OCI-LY3 (cell line): ENCODE results near the gene TPRG1.

Source experiments
- H2AFZ ChIP-seq: fragments of 200-600, 300-600 bp; shearing (Covaris generic); 2 replicates; pipeline ENCODE4 v1.6.0; 2014; ENCODE audit warnings: antibody characterized with exemption, low read depth, low read length
- H3K27ac ChIP-seq: fragments of 200-600, 300-600 bp; sonication (generic); 2 replicates; pipeline ENCODE4 v1.5.1; 2014; ENCODE audit warnings: mild to moderate bottlenecking, low read length, moderate library complexity, mixed read lengths
- H3K27me3 ChIP-seq: fragments of 200-600, 300-600 bp; sonication (generic); 2 replicates; pipeline ENCODE4 v1.6.1; 2014; ENCODE audit warnings: low read depth, low read length, mixed read lengths
- H3K36me3 ChIP-seq: fragments of 200-600, 300-600 bp; sonication (generic); replicated peaks from 2 replicates; pipeline ENCODE3; 2014; ENCODE audit warnings: low read depth, low read length, mixed read lengths
- H3K4me1 ChIP-seq: fragments of 300-600, 200-600 bp; sonication (generic); 2 replicates; pipeline ENCODE4 v1.6.1; 2014; ENCODE audit warnings: low read length, mixed read lengths
- H3K4me2 ChIP-seq: fragments of 200-600, 300-600 bp; sonication (generic); 2 replicates; pipeline ENCODE4 v1.6.1; 2014; ENCODE audit warnings: low read length, mixed read lengths
- H3K4me3 ChIP-seq: fragments of 300-600, 200-600 bp; sonication (generic); 2 replicates; pipeline ENCODE4 v1.5.1; 2014; ENCODE audit warnings: antibody characterized with exemption, mild to moderate bottlenecking, low read length, moderate library complexity
- H3K79me2 ChIP-seq: fragments of 300-600, 200-600 bp; shearing (Covaris generic); 2 replicates; pipeline ENCODE4 v1.6.1; 2014; ENCODE audit warnings: mild to moderate bottlenecking, low read length, mixed read lengths
- H3K9ac ChIP-seq: fragments of 300-600, 200-600 bp; shearing (Covaris generic); 2 replicates; pipeline ENCODE4 v1.6.0; 2014; ENCODE audit warnings: mild to moderate bottlenecking, low read length, moderate library complexity
- H3K9me3 ChIP-seq: fragments of 200-600, 300-600 bp; shearing (Covaris generic); 2 replicates; pipeline ENCODE4 v1.6.1; 2014; ENCODE audit warnings: low read length, mixed read lengths; ENCODE audit not compliant: insufficient read depth
- H4K20me1 ChIP-seq: fragments of 200-600, 300-600 bp; sonication (generic); 2 replicates; pipeline ENCODE4 v1.6.1; 2016; ENCODE audit warnings: low read length, mixed read lengths; ENCODE audit not compliant: insufficient read depth
- CTCF ChIP-seq: fragments of 200-600, 300-600 bp; sonication (generic); IDR thresholded peaks from 2 replicates; pipeline ENCODE4 v1.5.1; 2014; ENCODE audit warnings: antibody characterized with exemption, low read length, low read depth
- EZH2phosphoT487 ChIP-seq: fragments of 200-600 bp; shearing (Covaris generic); IDR thresholded peaks from 2 replicates; pipeline ENCODE4 v1.6.1; 2018; ENCODE audit warnings: antibody characterized with exemption, mixed run types, low read depth

Gene TPRG1

GRCh38 chr3:189186101-189186500 lies 14.3 kb downstream of the TPRG1 start:
- no peak for TF ChIP-seq EZH2phosphoT487
- Histone ChIP-seq H2AFZ (no peak overlapping the region), H3K4me3 (no peak overlapping the region), H3K9ac (no peak overlapping the region), H3K36me3 (no peaks in the 10 kb centered on the region), H3K4me1 (no peaks in the 10 kb centered on the region), H4K20me1 (no peaks in the 10 kb centered on the region), H3K9me3 (no peaks in the 10 kb centered on the region), H3K4me2 (no peak overlapping the region), H3K27me3 (no peaks in the 10 kb centered on the region), H3K27ac (no peak overlapping the region), H3K79me2 (no peaks in the 10 kb centered on the region)

GRCh38 chr3:189188466-189188865 lies 16.7 kb downstream of the TPRG1 start:
- no peak overlapping the region for H2AFZ ChIP-seq
- H3K27ac ChIP-seq, result no peak overlapping the region
- H3K27me3 ChIP-seq, result no peaks in the 10 kb centered on the region
- peaks cover 9% of the 10 kb centered on the region; the same call in 1 of the 2 replicates for H3K9me3 ChIP-seq
- no peaks in the 10 kb centered on the region for H3K4me1 ChIP-seq
- H3K36me3 ChIP-seq, result no peaks in the 10 kb centered on the region
- H3K4me2 ChIP-seq, result no peak overlapping the region
- H3K9ac ChIP-seq, result no peak overlapping the region
- no peak overlapping the region for H3K4me3 ChIP-seq
- TF ChIP-seq CTCF, result no peak
- TF ChIP-seq EZH2phosphoT487, result no peak
- no peaks in the 10 kb centered on the region for H3K79me2 ChIP-seq
- no peaks in the 10 kb centered on the region for H4K20me1 ChIP-seq

GRCh38 chr3:189192725-189193124 lies 21.0 kb downstream of the TPRG1 start:
- Histone ChIP-seq H3K27ac (no peak overlapping the region), H3K9ac (no peak overlapping the region), H3K4me1 (no peaks in the 10 kb centered on the region), H3K9me3 (peaks cover 19% of the 10 kb centered on the region), H2AFZ (no peak overlapping the region), H3K27me3 (no peaks in the 10 kb centered on the region), H3K36me3 (no peaks in the 10 kb centered on the region), H4K20me1 (no peaks in the 10 kb centered on the region), H3K4me2 (no peak overlapping the region), H3K79me2 (no peaks in the 10 kb centered on the region), H3K4me3 (no peak overlapping the region)
- no peak for TF ChIP-seq EZH2phosphoT487
- TF ChIP-seq CTCF, result no peak

- no peak overlapping the region for H3K9ac ChIP-seq
- no peak overlapping the region for H3K4me2 ChIP-seq
- H3K27ac ChIP-seq, result no peak overlapping the region
- no peaks in the 10 kb centered on the region for H3K36me3 ChIP-seq
- H3K27me3 ChIP-seq, result no peaks in the 10 kb centered on the region
- TF ChIP-seq CTCF (no peak), EZH2phosphoT487 (no peak)
- H3K4me1 ChIP-seq, result no peaks in the 10 kb centered on the region
- no peaks in the 10 kb centered on the region for H3K79me2 ChIP-seq
- no peak overlapping the region for H2AFZ ChIP-seq
- peaks cover 19% of the 10 kb centered on the region for H3K9me3 ChIP-seq
- H4K20me1 ChIP-seq, result no peaks in the 10 kb centered on the region
- H3K4me3 ChIP-seq, result no peak overlapping the region
Observed at GRCh38 chr3:189195302-189195701, 23.5 kb downstream of the TPRG1 start.

- Histone ChIP-seq H3K27ac (no peak overlapping the region), H3K4me1 (peaks cover 3% of the 10 kb centered on the region; the same call in 1 of the 2 replicates), H3K27me3 (peaks cover 5% of the 10 kb centered on the region; the same call in 1 of the 2 replicates), H2AFZ (no peak overlapping the region), H4K20me1 (no peaks in the 10 kb centered on the region), H3K9ac (no peak overlapping the region), H3K4me3 (no peak overlapping the region), H3K9me3 (no peaks in the 10 kb centered on the region), H3K79me2 (no peaks in the 10 kb centered on the region), H3K36me3 (no peaks in the 10 kb centered on the region), H3K4me2 (no peak overlapping the region)
- no peak for TF ChIP-seq EZH2phosphoT487
- TF ChIP-seq CTCF, result no peak
Observed at GRCh38 chr3:189202106-189202505, 30.3 kb downstream of the TPRG1 start.
